Glutamatergic neuron (in vitro differentiated cells): Measurements from ENCODE around the gene TNNI2. TPM values are rescaled to one million over a fixed set of nuclear protein-coding genes. Genes with fewer than 3 reads are reported as not detected.

Experiments
- DNase-seq: peaks from one replicate; pipeline ENCODE4 v3.0.0; 2022
- H3K27ac Mint-ChIP-seq: one replicate; pipeline ENCODE4 v1.8.0; 2020; ENCODE audit warnings: mild to moderate bottlenecking, mixed read lengths, inconsistent platforms; ENCODE audit not compliant: unreplicated experiment
- H3K27me3 Mint-ChIP-seq: one replicate; pipeline ENCODE4 v1.8.0; 2020; ENCODE audit warnings: mild to moderate bottlenecking, moderate library complexity, mixed read lengths, inconsistent platforms; ENCODE audit not compliant: unreplicated experiment
- H3K36me3 Mint-ChIP-seq: one replicate; pipeline ENCODE4 v1.8.0; 2020; ENCODE audit warnings: mild to moderate bottlenecking, mixed read lengths, inconsistent platforms; ENCODE audit not compliant: unreplicated experiment
- H3K4me1 Mint-ChIP-seq: one replicate; pipeline ENCODE4 v1.8.0; 2020; ENCODE audit warnings: mild to moderate bottlenecking, low read depth, mixed read lengths, inconsistent platforms; ENCODE audit not compliant: unreplicated experiment
- H3K4me3 Mint-ChIP-seq: one replicate; pipeline ENCODE4 v1.8.0; 2020; ENCODE audit warnings: mild to moderate bottlenecking, mixed read lengths, inconsistent platforms; ENCODE audit not compliant: unreplicated experiment
- H3K9me3 Mint-ChIP-seq: one replicate; pipeline ENCODE4 v1.8.0; 2020; ENCODE audit warnings: mild to moderate bottlenecking, moderate library complexity, mixed read lengths, inconsistent platforms; ENCODE audit not compliant: unreplicated experiment
- total RNA-seq: library from RNA; stranded (reverse); fragmentation: NEBNext Ultra II Directional; extraction: Animal tissue kit (Norgen Biotek cat#: 25700); gene quantifications from one replicate; pipeline ENCODE4 v1.2.1, GENCODE V29; 2021; ENCODE audit not compliant: unreplicated experiment
- TF ChIP-seq, protein P1 (sequence below): fragments of 200-600 bp; sonication (generic); IDR thresholded peaks from one replicate; pipeline ENCODE4 v1.5.0; 2021; ENCODE audit not compliant: partially characterized antibody, unreplicated experiment

The TNNI2 gene
- total RNA-seq, 1 donor from 2014 or later = not detected

- Mint-ChIP-seq H3K27ac (no peak overlapping the region), H3K27me3 (peaks cover 7% of the 10 kb centered on the region), H3K9me3 (peaks cover 5% of the 10 kb centered on the region), H3K4me3 (no peak overlapping the region), H3K36me3 (no peaks in the 10 kb centered on the region), H3K4me1 (no peaks in the 10 kb centered on the region)
- no peak for DNase-seq
- TF ChIP-seq, protein P1, sequence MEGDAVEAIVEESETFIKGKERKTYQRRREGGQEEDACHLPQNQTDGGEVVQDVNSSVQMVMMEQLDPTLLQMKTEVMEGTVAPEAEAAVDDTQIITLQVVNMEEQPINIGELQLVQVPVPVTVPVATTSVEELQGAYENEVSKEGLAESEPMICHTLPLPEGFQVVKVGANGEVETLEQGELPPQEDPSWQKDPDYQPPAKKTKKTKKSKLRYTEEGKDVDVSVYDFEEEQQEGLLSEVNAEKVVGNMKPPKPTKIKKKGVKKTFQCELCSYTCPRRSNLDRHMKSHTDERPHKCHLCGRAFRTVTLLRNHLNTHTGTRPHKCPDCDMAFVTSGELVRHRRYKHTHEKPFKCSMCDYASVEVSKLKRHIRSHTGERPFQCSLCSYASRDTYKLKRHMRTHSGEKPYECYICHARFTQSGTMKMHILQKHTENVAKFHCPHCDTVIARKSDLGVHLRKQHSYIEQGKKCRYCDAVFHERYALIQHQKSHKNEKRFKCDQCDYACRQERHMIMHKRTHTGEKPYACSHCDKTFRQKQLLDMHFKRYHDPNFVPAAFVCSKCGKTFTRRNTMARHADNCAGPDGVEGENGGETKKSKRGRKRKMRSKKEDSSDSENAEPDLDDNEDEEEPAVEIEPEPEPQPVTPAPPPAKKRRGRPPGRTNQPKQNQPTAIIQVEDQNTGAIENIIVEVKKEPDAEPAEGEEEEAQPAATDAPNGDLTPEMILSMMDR = no peak
Observed at GRCh38 chr11:1852271-1852876, 13.6 kb downstream of the TNNI2 start.

GRCh38 chr11:1852877-1853276 is 14.1 kb downstream of the TNNI2 start, which contains the start of gene LSP1:
Gene LSP1, plus strand, starts transcription at chr11:1853084. Its CDS starts 61 bp downstream, at chr11:1853145.
- H3K4me1 Mint-ChIP-seq = no peaks in the 10 kb centered on the region
- no peaks in the 10 kb centered on the region for H3K36me3 Mint-ChIP-seq
- H3K27me3 Mint-ChIP-seq = peaks cover 7% of the 10 kb centered on the region
- no peak within 1 kb of the TSS for H3K27ac Mint-ChIP-seq
- DNase-seq = no peak
- H3K4me3 Mint-ChIP-seq = no peak within 1 kb of the TSS
- H3K9me3 Mint-ChIP-seq = peaks cover 7% of the 10 kb centered on the region
- TF ChIP-seq, protein P1 = no peak

- H3K9me3 Mint-ChIP-seq = peaks cover 7% of the 10 kb centered on the region
- H3K4me1 Mint-ChIP-seq = no peaks in the 10 kb centered on the region
- no peak overlapping the region for H3K4me3 Mint-ChIP-seq
- no peaks in the 10 kb centered on the region for H3K36me3 Mint-ChIP-seq
- no peak for DNase-seq
- H3K27me3 Mint-ChIP-seq = peaks cover 5% of the 10 kb centered on the region
- TF ChIP-seq, protein P1 = no peak
- H3K27ac Mint-ChIP-seq = no peak overlapping the region
Observed at GRCh38 chr11:1853376-1854131, 14.8 kb downstream of the TNNI2 start.

DNA sequence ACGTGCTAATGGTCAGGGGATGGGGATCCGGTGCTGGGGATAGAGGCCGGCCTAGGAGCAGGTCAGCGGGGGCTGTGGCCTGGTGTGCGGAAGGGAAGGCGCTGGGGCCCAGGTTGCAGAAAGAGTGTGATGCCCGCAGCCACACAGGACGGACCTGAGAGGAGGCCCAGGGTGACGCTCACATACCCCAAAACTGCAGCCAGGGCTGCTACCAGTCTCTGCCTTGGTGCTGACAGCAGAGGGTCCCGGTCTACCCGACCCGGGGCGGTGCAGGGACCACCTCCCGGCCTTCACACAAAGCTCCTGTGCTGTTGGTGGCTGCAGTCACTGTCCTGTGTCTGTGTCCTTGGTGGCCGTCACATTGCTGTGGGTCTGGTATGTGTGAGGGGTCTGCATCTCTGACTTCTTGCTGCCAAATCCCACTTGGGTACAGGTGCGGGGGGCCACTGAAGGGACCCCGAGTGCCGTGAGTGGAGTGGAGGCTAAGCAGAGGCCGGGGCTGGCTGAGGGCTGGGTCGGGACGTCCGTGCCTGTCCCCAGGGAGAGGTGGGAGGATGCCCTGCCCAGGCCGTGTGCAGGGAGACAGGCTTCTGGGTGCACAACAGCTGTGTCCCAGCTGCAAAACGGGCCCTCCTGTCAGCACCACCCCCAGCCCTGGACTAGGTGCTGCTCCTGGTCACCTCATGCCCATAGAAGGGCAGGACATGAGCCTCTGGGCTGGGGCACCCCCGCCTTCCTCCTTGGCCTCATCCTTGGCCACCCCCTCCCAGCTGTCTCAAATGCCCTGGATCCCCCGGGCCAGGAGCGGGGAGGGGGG is 15.6 kb downstream of the TNNI2 start:
- no peak overlapping the region for H3K4me3 Mint-ChIP-seq
- TF ChIP-seq, protein P1 = no peak
- no peaks in the 10 kb centered on the region for H3K36me3 Mint-ChIP-seq
- no peak for DNase-seq
- H3K27me3 Mint-ChIP-seq = peaks cover 5% of the 10 kb centered on the region
- no peak overlapping the region for H3K27ac Mint-ChIP-seq
- peaks cover 7% of the 10 kb centered on the region for H3K9me3 Mint-ChIP-seq
- H3K4me1 Mint-ChIP-seq = peaks cover 1% of the 10 kb centered on the region
